ENCODE data around the gene PEX10.

Gene PEX10

GRCh38 chr1:2388004-2388913 lies 24.1 kb downstream of the PEX10 start:
- DNase-seq (ENCODE audit: low spot score): no peak

GRCh38 chr1:2386636-2387611 lies 25.4 kb downstream of the PEX10 start:
- DNase-seq (ENCODE audit: low spot score): no peak

- no peak for DNase-seq (ENCODE audit: low spot score)
Observed at GRCh38 chr1:2385606-2386280, 26.6 kb downstream of the PEX10 start.

GRCh38 chr1:2384941-2385481 lies 27.4 kb downstream of the PEX10 start:
- DNase-seq (ENCODE audit: low spot score): no peak

- no peak for DNase-seq (ENCODE audit: low spot score)
Observed at GRCh38 chr1:2384130-2384860, 28.1 kb downstream of the PEX10 start.

- no peak for DNase-seq (ENCODE audit: low spot score)
Observed at GRCh38 chr1:2383576-2383975, 28.8 kb downstream of the PEX10 start.

GRCh38 chr1:2382621-2383361 lies 29.6 kb downstream of the PEX10 start:
- peak; percentile 50 for DNase-seq (ENCODE audit: low spot score)

GRCh38 chr1:2381741-2382620 lies 30.4 kb downstream of the PEX10 start:
- DNase-seq (ENCODE audit: low spot score): peak; percentile 59

- peak; percentile 22 for DNase-seq (ENCODE audit: low spot score)
Observed at GRCh38 chr1:2380816-2381591, 31.4 kb downstream of the PEX10 start.

GRCh38 chr1:2379733-2380404 lies 32.5 kb downstream of the PEX10 start:
- DNase-seq (ENCODE audit: low spot score): no peak

GRCh38 chr1:2378956-2379732 lies 33.2 kb downstream of the PEX10 start:
- DNase-seq (ENCODE audit: low spot score): no peak

GRCh38 chr1:2378441-2378851 lies 33.9 kb downstream of the PEX10 start:
- no peak for DNase-seq (ENCODE audit: low spot score)

- DNase-seq (ENCODE audit: low spot score): no peak
Observed at GRCh38 chr1:2377751-2378440, 34.5 kb downstream of the PEX10 start.

GRCh38 chr1:2376931-2377672 lies 35.3 kb downstream of the PEX10 start:
- DNase-seq (ENCODE audit: low spot score): no peak

- no peak for DNase-seq (ENCODE audit: low spot score)
Observed at GRCh38 chr1:2376261-2376741, 36.1 kb downstream of the PEX10 start.
